ENCODE measurements around the gene CEP126. TPM values are rescaled to one million over a fixed set of nuclear protein-coding genes. Genes with fewer than 3 reads are reported as not detected.
A peak's percentile ranks its signal among the peaks of the same experiment; 100 is the strongest.

CEP126 gene
- total RNA-seq, 1 donor, result 3.6 TPM

DNA sequence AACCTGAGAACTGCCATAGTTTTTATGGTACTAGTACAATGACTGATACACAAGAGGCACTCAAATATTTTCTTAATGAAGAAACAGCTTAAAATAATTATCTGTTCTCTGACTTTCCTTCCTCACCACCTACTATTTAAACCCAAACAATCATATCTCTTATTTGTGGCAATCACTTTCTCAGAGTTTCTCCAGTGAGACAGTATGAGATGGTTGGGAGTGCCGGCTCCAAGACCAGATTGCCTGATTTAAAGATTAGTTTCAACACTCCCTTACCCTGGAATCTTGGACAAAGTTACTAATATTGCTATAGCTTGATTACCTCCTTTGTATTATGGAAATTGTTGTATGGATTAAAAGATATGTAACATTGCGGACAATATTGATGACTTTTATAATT is 5.7 kb upstream of the CEP126 start:
- H4K20me1 ChIP-seq (ENCODE audit: insufficient read depth, low read length), result no peaks in the 10 kb centered on the region
- no peaks in the 10 kb centered on the region for H3K9me3 ChIP-seq (ENCODE audit: low read depth, low read length)
- no peak overlapping the region for H3K4me3 ChIP-seq (ENCODE audit: insufficient read depth, low read length)
- no peaks in the 10 kb centered on the region for H3K79me2 ChIP-seq (ENCODE audit: insufficient read depth, low read length)
- no peak overlapping the region for H3K27ac ChIP-seq (ENCODE audit: low read depth, low read length)
- DNase-seq (ENCODE audit: insufficient read length, low spot score, missing footprints), result no peak
- H2AFZ ChIP-seq (ENCODE audit: low read length), result no peak overlapping the region
- TF ChIP-seq CTCF (IDR thresholded peaks at IDR 0.05; ENCODE audit: extremely low read depth, low read depth, low read length), result no peak
- no peaks in the 10 kb centered on the region for H3K27me3 ChIP-seq (ENCODE audit: insufficient read depth, low read length)
- peaks cover 23% of the 10 kb centered on the region for H3K4me1 ChIP-seq (ENCODE audit: insufficient read depth, low read length)
- H3K36me3 ChIP-seq (ENCODE audit: insufficient read depth, low read length), result no peaks in the 10 kb centered on the region
- H3K4me2 ChIP-seq (ENCODE audit: insufficient read depth, low read length), result no peak overlapping the region

DNA sequence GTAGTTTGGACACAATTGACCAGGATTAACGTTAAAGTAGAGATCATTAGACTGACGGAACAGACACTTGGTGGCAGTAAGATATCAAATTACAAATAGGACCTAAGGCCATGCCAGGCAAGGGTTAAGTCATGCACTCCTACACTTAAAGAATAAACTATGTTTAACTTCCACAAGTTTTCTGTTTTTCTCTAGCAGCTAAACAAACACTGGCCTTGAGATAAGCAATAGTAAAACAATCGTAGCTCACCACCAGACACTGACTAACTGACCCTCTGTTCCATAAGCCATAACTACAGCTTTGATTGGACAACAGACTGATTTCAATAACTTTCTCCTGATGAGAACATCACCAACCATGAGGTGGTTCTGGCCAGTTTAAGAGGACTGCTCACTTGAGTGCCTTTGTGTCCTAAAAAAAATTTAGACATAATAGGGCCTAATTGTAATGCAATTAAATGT is 2.0 kb upstream of the CEP126 start:
- Histone ChIP-seq H2AFZ (ENCODE audit: low read length) (peak overlapping the region; percentile 35), H3K4me2 (ENCODE audit: insufficient read depth, low read length) (peak overlapping the region; percentile 91)

GRCh38 chr11:101913656-101914055 is 1.2 kb upstream of the CEP126 start:
- peaks cover 3% of the 10 kb centered on the region for H3K79me2 ChIP-seq (ENCODE audit: insufficient read depth, low read length)
- H2AFZ ChIP-seq (ENCODE audit: low read length), result peak overlapping the region; percentile 58
- no peaks in the 10 kb centered on the region for H4K20me1 ChIP-seq (ENCODE audit: insufficient read depth, low read length)
- peaks cover 36% of the 10 kb centered on the region for H3K4me1 ChIP-seq (ENCODE audit: insufficient read depth, low read length)
- DNase-seq (ENCODE audit: insufficient read length, low spot score, missing footprints), result peak; percentile 23
- H3K9me3 ChIP-seq (ENCODE audit: low read depth, low read length), result no peaks in the 10 kb centered on the region
- peak overlapping the region; percentile 92 for H3K27ac ChIP-seq (ENCODE audit: low read depth, low read length)
- peak overlapping the region; percentile 91 for H3K4me2 ChIP-seq (ENCODE audit: insufficient read depth, low read length)
- peak overlapping the region; percentile 80 for H3K4me3 ChIP-seq (ENCODE audit: insufficient read depth, low read length)
- TF ChIP-seq CTCF (IDR thresholded peaks at IDR 0.05; ENCODE audit: extremely low read depth, low read depth, low read length), result no peak
- H3K27me3 ChIP-seq (ENCODE audit: insufficient read depth, low read length), result no peaks in the 10 kb centered on the region
- H3K36me3 ChIP-seq (ENCODE audit: insufficient read depth, low read length), result no peaks in the 10 kb centered on the region

More for the DNA sequence above, 2.0 kb upstream of the CEP126 start:
- peaks cover 39% of the 10 kb centered on the region for H3K4me1 ChIP-seq (ENCODE audit: insufficient read depth, low read length)
- H3K27me3 ChIP-seq (ENCODE audit: insufficient read depth, low read length), result no peaks in the 10 kb centered on the region
- no peaks in the 10 kb centered on the region for H3K36me3 ChIP-seq (ENCODE audit: insufficient read depth, low read length)
- H3K9me3 ChIP-seq (ENCODE audit: low read depth, low read length), result no peaks in the 10 kb centered on the region
- no peak for TF ChIP-seq CTCF (IDR thresholded peaks at IDR 0.05; ENCODE audit: extremely low read depth, low read depth, low read length)
- no peaks in the 10 kb centered on the region for H4K20me1 ChIP-seq (ENCODE audit: insufficient read depth, low read length)
- no peak for DNase-seq (ENCODE audit: insufficient read length, low spot score, missing footprints)
- H3K79me2 ChIP-seq (ENCODE audit: insufficient read depth, low read length), result peaks cover 1% of the 10 kb centered on the region
- no peak overlapping the region for H3K4me3 ChIP-seq (ENCODE audit: insufficient read depth, low read length)
- peak overlapping the region; percentile 92 for H3K27ac ChIP-seq (ENCODE audit: low read depth, low read length)

DNA sequence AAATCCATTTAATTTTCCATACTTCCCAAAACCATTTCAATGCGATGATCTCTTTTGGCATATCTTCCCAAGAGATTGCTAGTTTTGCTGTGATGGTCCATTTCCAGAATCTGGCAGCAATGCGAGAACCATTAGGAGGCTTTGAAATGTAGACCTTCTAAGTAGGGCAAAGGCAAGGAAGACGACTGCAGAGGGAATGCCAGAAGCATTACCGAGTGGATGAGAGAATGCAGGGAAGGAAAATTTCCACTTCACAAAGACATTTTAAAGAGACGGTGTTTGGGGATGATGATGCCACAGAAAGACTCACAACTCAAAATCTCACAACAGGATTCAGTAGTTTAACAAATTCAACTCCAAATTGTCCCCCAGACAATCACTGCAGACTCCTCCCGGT is 471 bp upstream of the CEP126 start:
- H3K9me3 ChIP-seq (ENCODE audit: low read depth, low read length), result no peaks in the 10 kb centered on the region
- H4K20me1 ChIP-seq (ENCODE audit: insufficient read depth, low read length), result no peaks in the 10 kb centered on the region
- peak; percentile 6 for DNase-seq (ENCODE audit: insufficient read length, low spot score, missing footprints)
- no peaks in the 10 kb centered on the region for H3K36me3 ChIP-seq (ENCODE audit: insufficient read depth, low read length)
- H3K4me1 ChIP-seq (ENCODE audit: insufficient read depth, low read length), result peaks cover 36% of the 10 kb centered on the region
- H2AFZ ChIP-seq (ENCODE audit: low read length), result peak overlapping the region; percentile 86
- H3K27me3 ChIP-seq (ENCODE audit: insufficient read depth, low read length), result no peaks in the 10 kb centered on the region
- H3K27ac ChIP-seq (ENCODE audit: low read depth, low read length), result peak overlapping the region; percentile 92
- H3K4me2 ChIP-seq (ENCODE audit: insufficient read depth, low read length), result peak overlapping the region; percentile 91
- H3K4me3 ChIP-seq (ENCODE audit: insufficient read depth, low read length), result peak overlapping the region; percentile 80
- peaks cover 3% of the 10 kb centered on the region for H3K79me2 ChIP-seq (ENCODE audit: insufficient read depth, low read length)
- no peak for TF ChIP-seq CTCF (IDR thresholded peaks at IDR 0.05; ENCODE audit: extremely low read depth, low read depth, low read length)

Measured in osteoblast (primary cell).